Right atrium auricular region (tissue), 2 donors: ENCODE results near the gene INS. TPM values are rescaled to one million over a fixed set of nuclear protein-coding genes. Genes with fewer than 3 reads are reported as not detected.
A peak's percentile ranks its signal among the peaks of the same experiment; 100 is the strongest.

Experiments used
- DNase-seq: peaks from one replicate; pipeline ENCODE4 v3.0.0-alpha.2; 2019; ENCODE audit warnings: low spot score
- H3K27ac ChIP-seq, 2 donors: fragments of 200-600 bp; sonication (generic); 1 replicate in 1 of 2; 2 replicates in 1 of 2; pipeline ENCODE4 v1.5.1; 2016 to 2019
- H3K27me3 ChIP-seq, 2 donors: fragments of 200-600 bp; sonication (generic); one replicate each; pipeline versions ENCODE4 v1.5.1 to v1.6.0; 2017 to 2019
- H3K36me3 ChIP-seq: fragments of 200-600 bp; sonication (generic); one replicate; pipeline ENCODE4 v1.5.1; 2016
- H3K4me1 ChIP-seq, 2 donors: fragments of 200-600 bp; sonication (generic); one replicate each; pipeline versions ENCODE4 v1.5.1 to v1.6.0; 2017 to 2019
- H3K4me3 ChIP-seq, 2 donors: fragments of 200-600 bp; sonication (generic); 1 replicate in 1 of 2; 2 replicates in 1 of 2; pipeline ENCODE4 v1.5.1; 2017 to 2019; ENCODE audit warnings: mild to moderate bottlenecking in 1 of 2, moderate library complexity in 1 of 2
- H3K9me3 ChIP-seq, 2 donors: fragments of 200-600 bp; sonication (generic); one replicate each; pipeline ENCODE4 v1.5.1; 2019
- CTCF ChIP-seq, 2 donors: fragments of 200-600 bp; sonication (generic); IDR thresholded peaks; one replicate each; pipeline ENCODE4 v1.5.1; 2019; ENCODE audit warnings: antibody characterized with exemption in 2 of 2
- total RNA-seq, 2 donors: library from RNA; depleted of rRNA; stranded (reverse); fragments of >200 nt; gene quantifications; one replicate each; pipeline ENCODE4 v1.1.0, GENCODE V29; 2016

INS gene
- total RNA-seq, 2 donors from 2014 or later = not detected

- no peak overlapping the region for H3K4me3 ChIP-seq
- H3K4me1 ChIP-seq = no peaks in the 10 kb centered on the region
- TF ChIP-seq CTCF (IDR thresholded peaks at IDR 0.05) = no peak
- H3K36me3 ChIP-seq = no peaks in the 10 kb centered on the region
- DNase-seq = no peak
- no peaks in the 10 kb centered on the region for H3K27me3 ChIP-seq
- no peak overlapping the region for H3K27ac ChIP-seq
- no peaks in the 10 kb centered on the region for H3K9me3 ChIP-seq
Observed at GRCh38 chr11:2158966-2159365, 2.0 kb downstream of the INS start.

GRCh38 chr11:2158296-2158737 is 2.7 kb downstream of the INS start:
- Histone ChIP-seq H3K4me1 (no peaks in the 10 kb centered on the region), H3K4me3 (no peak overlapping the region), H3K27me3 (no peaks in the 10 kb centered on the region), H3K27ac (no peak overlapping the region), H3K36me3 (no peaks in the 10 kb centered on the region), H3K9me3 (no peaks in the 10 kb centered on the region)
- no peak for TF ChIP-seq CTCF (IDR thresholded peaks at IDR 0.05)
- no peak for DNase-seq

- no peak for DNase-seq
- H3K27ac ChIP-seq = no peak overlapping the region
- no peaks in the 10 kb centered on the region for H3K36me3 ChIP-seq
- no peaks in the 10 kb centered on the region for H3K9me3 ChIP-seq
- H3K4me1 ChIP-seq = no peaks in the 10 kb centered on the region
- no peak for TF ChIP-seq CTCF (IDR thresholded peaks at IDR 0.05)
- no peaks in the 10 kb centered on the region for H3K27me3 ChIP-seq
- H3K4me3 ChIP-seq = no peak overlapping the region
Observed at GRCh38 chr11:2157294-2158040, 3.5 kb downstream of the INS start.

- no peak overlapping the region for H3K4me3 ChIP-seq
- H3K9me3 ChIP-seq = no peaks in the 10 kb centered on the region
- TF ChIP-seq CTCF (IDR thresholded peaks at IDR 0.05) = peak; percentile 68 to 89
- no peak overlapping the region for H3K27ac ChIP-seq
- peak; percentile 78 for DNase-seq
- H3K36me3 ChIP-seq = no peaks in the 10 kb centered on the region
- H3K4me1 ChIP-seq = peaks cover 0 to 3% of the 10 kb centered on the region in 2 donors
- H3K27me3 ChIP-seq = no peaks in the 10 kb centered on the region
Observed at GRCh38 chr11:2156416-2157182, 4.4 kb downstream of the INS start.

GRCh38 chr11:2155511-2155910 is 5.5 kb downstream of the INS start:
- Histone ChIP-seq H3K4me1 (peaks cover 0 to 10% of the 10 kb centered on the region in 2 donors), H3K27me3 (no peaks in the 10 kb centered on the region), H3K4me3 (no peak overlapping the region), H3K9me3 (no peaks in the 10 kb centered on the region), H3K27ac (no peak overlapping the region), H3K36me3 (no peaks in the 10 kb centered on the region)
- TF ChIP-seq CTCF (IDR thresholded peaks at IDR 0.05) = no peak
- no peak for DNase-seq
